Mammary epithelial cell (primary cell): Measurements from ENCODE around the gene VSIR.

Experiments used
- EZH2 ChIP-seq: IDR thresholded peaks from 2 replicates; pipeline ENCODE4 v1.6.1; 2012; ENCODE audit warnings: low read length, inconsistent platforms, borderline replicate concordance
- TF ChIP-seq, protein P1 (sequence below), 2 donors: IDR thresholded peaks in 1 of 2; conservative IDR thresholded peaks in 1 of 2; 2 replicates each; pipeline ENCODE4 v1.5.1; 2011 to 2012; ENCODE audit warnings: inconsistent platforms in 2 of 2, low read length in 2 of 2, mild to moderate bottlenecking in 2 of 2, control low read depth in 1 of 2, low read depth in 1 of 2; ENCODE audit not compliant: insufficient read depth in 1 of 2; ENCODE audit errors: extremely low read depth in 1 of 2

DNA sequence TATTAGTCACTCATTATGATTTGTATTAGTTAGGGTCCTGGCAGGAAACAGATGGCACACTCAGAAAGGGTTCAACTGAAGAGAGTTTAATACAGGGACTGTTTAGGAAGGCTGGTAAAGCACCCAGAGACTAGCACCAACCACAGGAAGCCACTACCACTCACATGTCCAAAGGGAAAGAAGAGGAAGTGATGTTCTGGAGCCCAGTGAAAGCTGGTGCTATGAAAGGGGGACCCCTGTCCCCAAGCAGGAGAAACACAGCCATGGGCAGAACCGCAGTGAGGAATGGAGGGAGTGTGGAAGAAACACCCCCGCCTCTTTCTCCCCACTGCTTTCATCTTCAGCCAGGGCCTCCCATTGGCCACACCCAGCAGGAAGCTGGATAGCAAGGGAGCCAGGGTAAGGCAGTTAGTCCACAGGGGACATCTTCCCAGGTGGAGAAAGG is 3.2 kb upstream of the VSIR start:
- TF ChIP-seq, protein P1, sequence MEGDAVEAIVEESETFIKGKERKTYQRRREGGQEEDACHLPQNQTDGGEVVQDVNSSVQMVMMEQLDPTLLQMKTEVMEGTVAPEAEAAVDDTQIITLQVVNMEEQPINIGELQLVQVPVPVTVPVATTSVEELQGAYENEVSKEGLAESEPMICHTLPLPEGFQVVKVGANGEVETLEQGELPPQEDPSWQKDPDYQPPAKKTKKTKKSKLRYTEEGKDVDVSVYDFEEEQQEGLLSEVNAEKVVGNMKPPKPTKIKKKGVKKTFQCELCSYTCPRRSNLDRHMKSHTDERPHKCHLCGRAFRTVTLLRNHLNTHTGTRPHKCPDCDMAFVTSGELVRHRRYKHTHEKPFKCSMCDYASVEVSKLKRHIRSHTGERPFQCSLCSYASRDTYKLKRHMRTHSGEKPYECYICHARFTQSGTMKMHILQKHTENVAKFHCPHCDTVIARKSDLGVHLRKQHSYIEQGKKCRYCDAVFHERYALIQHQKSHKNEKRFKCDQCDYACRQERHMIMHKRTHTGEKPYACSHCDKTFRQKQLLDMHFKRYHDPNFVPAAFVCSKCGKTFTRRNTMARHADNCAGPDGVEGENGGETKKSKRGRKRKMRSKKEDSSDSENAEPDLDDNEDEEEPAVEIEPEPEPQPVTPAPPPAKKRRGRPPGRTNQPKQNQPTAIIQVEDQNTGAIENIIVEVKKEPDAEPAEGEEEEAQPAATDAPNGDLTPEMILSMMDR (conservative IDR thresholded peaks at IDR 0.05 in 1 of 2, IDR thresholded peaks at IDR 0.05 in 1 of 2; ENCODE audit: extremely low read depth in 1 of 2, insufficient read depth in 1 of 2, low read depth in 1 of 2, low read length in 2 of 2): no peak
- TF ChIP-seq EZH2: no peak
